ENCODE data around the gene LYRM4. TPM values are rescaled to one million over a fixed set of nuclear protein-coding genes. Genes with fewer than 3 reads are reported as not detected.

LYRM4 gene
- total RNA-seq, 1 donor from 2014 or later, result 15.7 TPM

DNA sequence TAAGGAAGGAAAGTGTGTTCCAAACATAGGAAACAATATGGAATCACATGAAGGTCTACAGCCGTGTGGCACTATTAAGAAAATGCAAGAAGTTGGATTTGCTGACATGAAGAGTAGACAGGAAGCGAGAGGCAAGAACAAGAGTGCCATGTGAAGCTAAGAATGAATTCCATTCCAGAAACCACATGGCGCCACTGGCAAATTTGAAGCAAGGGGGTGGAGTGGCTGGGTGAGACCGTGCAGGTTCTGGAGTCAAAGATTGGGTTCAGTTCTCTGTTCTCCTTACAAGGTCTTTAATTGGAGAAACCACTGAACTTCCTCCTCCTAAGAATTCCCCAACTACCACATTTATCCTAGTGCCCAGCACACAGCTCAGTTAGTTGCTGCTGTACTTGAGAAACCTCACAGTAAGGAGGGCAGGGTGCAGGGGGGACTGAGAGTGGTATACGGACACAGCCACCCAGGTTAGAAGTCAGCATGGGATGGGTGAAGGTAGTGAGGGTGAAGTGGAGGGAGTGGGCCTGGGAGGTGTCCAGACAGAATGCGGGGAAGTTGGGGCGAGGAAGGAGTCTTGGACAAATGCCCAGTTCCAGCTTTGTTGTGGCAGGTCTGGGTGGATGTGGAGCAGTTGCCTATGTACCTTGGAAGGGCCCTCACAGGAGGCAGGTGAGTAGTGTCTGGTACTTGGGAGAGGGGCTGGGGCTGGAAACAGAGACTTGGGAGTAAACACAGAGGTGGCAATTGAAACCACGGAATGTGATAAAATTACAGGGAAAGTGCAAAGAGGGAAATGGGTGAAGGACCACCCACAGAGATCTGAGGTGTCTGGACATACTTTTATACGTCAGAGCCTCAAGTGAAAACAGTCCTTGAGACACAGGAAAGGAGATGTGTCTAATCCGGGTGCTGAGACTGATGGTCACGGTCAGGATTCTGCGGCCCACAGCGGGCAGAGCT is 14.3 kb downstream of the LYRM4 start:
- no peak for DNase-seq (ENCODE audit: low read depth in 2 of 2)

- DNase-seq (ENCODE audit: low read depth in 2 of 2), result no peak
Observed at GRCh38 chr6:5243069-5243468, 17.7 kb downstream of the LYRM4 start.

- no peak for DNase-seq (ENCODE audit: low read depth in 2 of 2)
Observed at GRCh38 chr6:5241252-5241651, 19.5 kb downstream of the LYRM4 start.

GRCh38 chr6:5238336-5238735 is 22.4 kb downstream of the LYRM4 start:
- DNase-seq (ENCODE audit: low read depth in 2 of 2), result no peak

GRCh38 chr6:5237805-5238204 is 22.9 kb downstream of the LYRM4 start:
- DNase-seq (ENCODE audit: low read depth in 2 of 2), result no peak

DNA sequence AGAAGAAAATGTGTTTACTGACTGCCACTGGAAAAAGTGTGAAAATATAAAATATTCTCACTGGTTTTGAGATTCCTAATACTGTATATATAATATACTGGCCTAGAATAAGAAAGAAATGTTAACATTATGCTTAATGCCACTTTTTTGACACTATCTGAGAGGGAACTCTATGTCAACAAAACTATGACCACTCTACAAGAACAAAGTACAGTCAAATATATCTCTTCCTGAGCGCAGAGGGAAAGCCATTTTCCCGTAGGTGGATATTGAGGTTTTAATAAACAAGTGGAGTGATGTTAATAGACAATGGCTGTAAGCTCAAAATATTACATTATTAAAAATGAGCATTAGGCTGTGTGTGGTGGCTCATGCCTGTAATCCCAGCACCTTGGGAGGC is 24.9 kb downstream of the LYRM4 start:
- no peak for DNase-seq (ENCODE audit: low read depth in 2 of 2)

- no peak for DNase-seq (ENCODE audit: low read depth in 2 of 2)
Observed at GRCh38 chr6:5234874-5235273, 25.9 kb downstream of the LYRM4 start.

GRCh38 chr6:5231289-5231688 is 29.5 kb downstream of the LYRM4 start:
- no peak for DNase-seq (ENCODE audit: low read depth in 2 of 2)

DNA sequence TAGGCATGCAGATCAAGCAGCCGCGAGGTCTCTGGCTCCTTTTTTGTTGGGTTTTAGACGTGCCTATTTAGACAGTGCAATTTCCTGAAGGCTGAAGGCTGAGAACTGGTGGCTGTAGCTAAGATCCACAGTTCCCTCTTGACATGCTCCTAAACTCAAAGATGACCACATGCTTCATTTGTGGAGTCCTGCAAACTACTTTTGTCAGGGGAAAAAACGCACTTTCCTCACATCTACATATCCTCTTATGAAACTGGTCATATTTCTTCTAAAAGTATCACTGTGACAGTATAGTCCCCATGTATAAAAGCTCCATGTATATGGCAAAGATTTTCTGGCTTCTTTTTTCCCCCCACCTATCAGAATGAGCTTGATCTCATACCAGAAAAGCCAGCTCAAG is 30.7 kb downstream of the LYRM4 start:
- no peak for DNase-seq (ENCODE audit: low read depth in 2 of 2)

GRCh38 chr6:5229356-5229755 is 31.4 kb downstream of the LYRM4 start:
- DNase-seq (ENCODE audit: low read depth in 2 of 2), result no peak

GRCh38 chr6:5223309-5223708 is 37.4 kb downstream of the LYRM4 start:
- no peak for DNase-seq (ENCODE audit: low read depth in 2 of 2)

GRCh38 chr6:5220443-5220842 is 40.3 kb downstream of the LYRM4 start:
- DNase-seq (ENCODE audit: low read depth in 2 of 2), result no peak

GRCh38 chr6:5219011-5219691 is 41.6 kb downstream of the LYRM4 start:
- DNase-seq (ENCODE audit: low read depth in 2 of 2), result no peak

- no peak for DNase-seq (ENCODE audit: low read depth in 2 of 2)
Observed at GRCh38 chr6:5217356-5217755, 43.4 kb downstream of the LYRM4 start.

DNA sequence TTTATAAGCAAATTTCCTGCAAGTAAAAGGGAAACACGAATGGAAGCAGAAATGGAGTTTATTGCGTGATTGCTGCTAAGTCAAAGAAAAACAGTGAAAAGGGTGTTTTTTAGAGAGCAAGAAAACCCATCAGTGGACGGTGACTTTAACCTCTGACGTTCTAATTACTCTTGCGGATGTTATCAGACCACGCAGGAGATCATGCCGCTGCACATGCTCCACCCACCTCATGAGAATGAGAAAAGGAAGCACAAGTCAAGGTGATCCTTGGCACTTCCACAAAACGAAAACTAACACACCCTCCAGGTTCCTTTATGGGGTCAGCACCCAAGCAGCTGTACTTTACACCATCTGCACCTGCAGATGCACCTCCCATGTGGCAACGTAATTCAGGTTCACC is 45.0 kb downstream of the LYRM4 start:
- DNase-seq (ENCODE audit: low read depth in 2 of 2), result no peak

DNA sequence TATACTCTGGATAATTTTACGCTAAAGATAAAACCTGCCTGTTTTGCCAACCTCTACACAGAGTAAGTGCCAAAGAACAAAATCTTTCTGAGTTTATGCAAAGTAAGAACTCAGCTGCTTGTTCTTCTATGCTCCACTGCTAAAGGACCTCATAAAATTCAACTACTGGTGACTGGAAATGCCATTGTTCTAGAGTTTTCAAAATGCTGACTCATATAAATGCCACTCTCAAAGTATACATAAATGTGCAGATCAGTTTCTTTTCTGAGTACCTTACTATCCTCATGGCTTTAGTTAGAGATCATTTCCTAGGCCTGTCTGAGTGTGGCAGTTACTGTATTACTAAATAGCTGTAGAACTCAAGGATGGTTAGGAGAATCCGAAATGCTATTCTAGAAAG is 45.6 kb downstream of the LYRM4 start:
- DNase-seq (ENCODE audit: low read depth in 2 of 2), result peak; percentile 3 to 34

GRCh38 chr6:5214570-5215052 is 46.1 kb downstream of the LYRM4 start:
- peak; percentile 26 to 56 for DNase-seq (ENCODE audit: low read depth in 2 of 2)

DNA sequence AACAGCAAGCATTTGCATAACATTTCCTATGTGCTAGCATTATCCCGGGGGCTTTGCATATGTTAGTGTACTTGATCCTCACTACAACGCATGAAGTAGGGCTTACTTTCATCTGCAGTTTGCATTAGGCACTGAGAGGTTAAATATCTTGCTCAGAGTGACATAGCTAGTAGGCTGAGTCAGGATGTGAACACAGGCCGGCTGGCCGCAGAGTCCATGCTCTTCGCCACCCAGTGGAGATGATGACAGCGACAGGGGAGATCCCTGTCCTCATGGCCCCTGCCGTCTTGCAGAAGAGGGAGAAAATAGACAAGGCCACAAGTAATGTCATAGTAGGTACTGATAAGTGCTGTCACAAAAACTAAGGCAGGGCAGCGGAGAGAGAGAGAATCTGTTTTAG is 46.9 kb downstream of the LYRM4 start:
- DNase-seq (ENCODE audit: low read depth in 2 of 2), result no peak

GRCh38 chr6:5211492-5211891 is 49.3 kb downstream of the LYRM4 start:
- DNase-seq (ENCODE audit: low read depth in 2 of 2), result no peak

DNA sequence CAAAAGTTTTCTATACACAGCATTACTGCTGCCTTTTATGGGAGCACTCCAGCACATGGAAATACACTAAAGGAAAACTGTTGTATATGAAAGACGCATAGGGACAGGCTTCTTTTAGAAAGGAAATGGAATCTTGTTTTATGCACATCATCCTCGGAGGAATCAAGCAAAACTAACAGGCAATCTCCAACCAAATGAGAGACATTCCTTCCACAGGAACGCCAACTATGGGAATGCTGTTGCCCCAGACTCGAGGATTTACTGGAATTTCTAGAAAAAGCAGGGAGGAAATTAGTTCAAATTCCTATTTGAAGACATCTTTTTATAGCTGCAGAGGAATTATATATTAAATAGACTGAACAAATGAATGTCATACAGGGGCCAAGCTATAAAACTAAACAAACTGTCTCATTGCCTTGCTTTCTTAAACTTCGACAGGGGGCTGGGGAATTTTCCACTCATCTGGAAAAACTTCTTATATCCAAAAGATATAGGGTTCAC is 52.2 kb downstream of the LYRM4 start:
- no peak for DNase-seq (ENCODE audit: low read depth in 2 of 2)

DNA sequence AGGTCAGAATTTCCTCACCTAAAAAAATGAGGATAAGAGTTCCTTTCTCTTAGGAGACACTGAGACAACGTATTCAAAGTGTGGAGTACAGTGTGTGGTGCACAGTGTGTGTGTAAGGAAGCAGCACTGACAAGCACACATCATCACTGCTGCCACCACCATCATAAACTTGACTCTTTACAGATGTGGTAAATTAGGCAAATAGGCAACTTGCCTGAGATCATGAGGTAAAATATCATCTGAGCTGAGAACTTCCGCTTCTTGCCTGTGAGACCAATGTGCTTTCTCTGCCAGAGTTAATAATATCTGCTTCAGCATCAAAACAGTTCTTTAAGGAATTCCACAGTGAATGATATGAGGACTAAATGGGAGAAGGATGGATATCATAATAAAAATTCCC is 52.7 kb downstream of the LYRM4 start:
- no peak for DNase-seq (ENCODE audit: low read depth in 2 of 2)

GRCh38 chr6:5206920-5207561 is 53.7 kb downstream of the LYRM4 start:
- DNase-seq (ENCODE audit: low read depth in 2 of 2), result no peak

Data from dermis microvascular lymphatic vessel endothelial cell (primary cell).